MM.1S (cell line): ENCODE measurements around the gene AAK1.

Experiments used
- DNase-seq: peaks from one replicate; pipeline ENCODE4 v3.0.0-alpha.2; 2015
- H2AFZ ChIP-seq: fragments of 300-600 bp; sonication (generic); 2 replicates; pipeline ENCODE4 v1.6.0; 2016; ENCODE audit warnings: antibody characterized with exemption, low read length
- H3F3A ChIP-seq: fragments of 300-600 bp; sonication (generic); 2 replicates; pipeline ENCODE4 v1.6.1; 2016; ENCODE audit warnings: mild to moderate bottlenecking, antibody characterized with exemption, low read length, moderate library complexity, mixed read lengths; ENCODE audit not compliant: insufficient read depth
- H3K27ac ChIP-seq: fragments of 300-600 bp; sonication (generic); 2 replicates; pipeline ENCODE4 v1.5.1; 2016; ENCODE audit warnings: mild to moderate bottlenecking, low read length
- H3K27me3 ChIP-seq: fragments of 300-600 bp; sonication (generic); replicated peaks from 2 replicates; pipeline ENCODE4 v1.6.0; 2016; ENCODE audit warnings: low read length; ENCODE audit not compliant: insufficient read depth
- H3K36me3 ChIP-seq: fragments of 300-600 bp; sonication (generic); replicated peaks from 2 replicates; pipeline ENCODE4 v1.6.1; 2016; ENCODE audit warnings: mild to moderate bottlenecking, low read length, mixed read lengths; ENCODE audit not compliant: insufficient read depth
- H3K4me1 ChIP-seq: fragments of 300-600 bp; sonication (generic); 2 replicates; pipeline ENCODE4 v1.6.1; 2016; ENCODE audit warnings: low read length, mixed read lengths
- H3K4me2 ChIP-seq: fragments of 300-600 bp; sonication (generic); 2 replicates; pipeline ENCODE4 v1.6.0; 2016; ENCODE audit warnings: low read depth, low read length
- H3K4me3 ChIP-seq: fragments of 300-600 bp; sonication (generic); 2 replicates; pipeline ENCODE4 v1.5.1; 2016; ENCODE audit warnings: low read length, mixed read lengths
- H3K79me2 ChIP-seq: fragments of 300-600 bp; sonication (generic); 2 replicates; pipeline ENCODE4 v1.6.1; 2016; ENCODE audit warnings: mixed run types, low read length, mixed read lengths
- H3K9ac ChIP-seq: fragments of 300-600 bp; sonication (generic); 2 replicates; pipeline ENCODE4 v1.6.1; 2016; ENCODE audit warnings: low read length, mixed read lengths
- H3K9me2 ChIP-seq: fragments of 300-600 bp; sonication (generic); replicated peaks from 2 replicates; pipeline ENCODE4 v1.6.1; 2016; ENCODE audit warnings: mild to moderate bottlenecking, low read length, mixed read lengths; ENCODE audit not compliant: insufficient read depth
- H3K9me3 ChIP-seq: fragments of 300-600 bp; sonication (generic); replicated peaks from 2 replicates; pipeline ENCODE4 v1.6.1; 2016; ENCODE audit warnings: mild to moderate bottlenecking, low read length, mixed read lengths; ENCODE audit not compliant: insufficient read depth
- H4K20me1 ChIP-seq: fragments of 300-600 bp; sonication (generic); 2 replicates; pipeline ENCODE4 v1.6.1; 2016; ENCODE audit warnings: mild to moderate bottlenecking, low read length, moderate library complexity, mixed read lengths; ENCODE audit not compliant: insufficient read depth
- EZH2 ChIP-seq: fragments of 300-600 bp; sonication (generic); optimal IDR thresholded peaks from 2 replicates; pipeline ENCODE3; 2017; ENCODE audit warnings: low read depth, mild to moderate bottlenecking, antibody characterized with exemption, low read length, mixed read lengths
- EZH2phosphoT487 ChIP-seq: fragments of 300-600 bp; sonication (generic); IDR thresholded peaks from 2 replicates; pipeline ENCODE4 v1.6.1; 2018; ENCODE audit warnings: antibody characterized with exemption, low read length
- TF ChIP-seq, protein P1 (sequence below): fragments of 300-600 bp; sonication (generic); IDR thresholded peaks from 2 replicates; pipeline ENCODE4 v1.5.1; 2016; ENCODE audit warnings: antibody characterized with exemption, low read length, mixed read lengths

AAK1 gene

DNA sequence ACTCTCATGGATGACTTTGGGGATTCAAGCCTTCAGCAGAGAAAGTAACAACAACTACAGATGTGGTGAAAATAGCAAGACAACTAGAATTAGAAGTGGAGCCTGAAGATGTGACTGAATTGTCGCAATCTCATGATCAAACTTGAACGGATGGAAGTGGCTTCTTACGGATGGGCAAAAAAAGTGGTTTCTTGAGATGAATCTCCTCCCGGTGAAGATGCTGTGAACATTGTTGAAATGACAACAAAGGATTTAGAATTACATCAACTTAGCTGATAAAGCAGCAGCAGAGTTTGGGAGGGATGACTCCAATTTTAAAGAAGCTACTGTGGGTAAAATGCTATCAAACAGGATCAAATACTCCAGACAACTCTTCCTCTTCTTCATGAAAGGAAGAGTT, 43.1 kb downstream of the AAK1 start:
- Histone ChIP-seq H3K27me3 (no peaks in the 10 kb centered on the region), H3K4me3 (no peak overlapping the region), H3K36me3 (no peaks in the 10 kb centered on the region), H3K9ac (no peak overlapping the region), H3K9me2 (no peaks in the 10 kb centered on the region), H3K9me3 (no peaks in the 10 kb centered on the region), H2AFZ (no peak overlapping the region), H3K4me2 (no peak overlapping the region), H4K20me1 (no peaks in the 10 kb centered on the region), H3K27ac (no peak overlapping the region), H3K4me1 (no peaks in the 10 kb centered on the region), H3K79me2 (0 out of 2 replicates have a peak, but pooled peaks cover 6% of the 10 kb centered on the region), H3F3A (no peaks in the 10 kb centered on the region)
- DNase-seq, result no peak
- TF ChIP-seq EZH2phosphoT487 (no peak), EZH2 (no peak)
- TF ChIP-seq, protein P1, sequence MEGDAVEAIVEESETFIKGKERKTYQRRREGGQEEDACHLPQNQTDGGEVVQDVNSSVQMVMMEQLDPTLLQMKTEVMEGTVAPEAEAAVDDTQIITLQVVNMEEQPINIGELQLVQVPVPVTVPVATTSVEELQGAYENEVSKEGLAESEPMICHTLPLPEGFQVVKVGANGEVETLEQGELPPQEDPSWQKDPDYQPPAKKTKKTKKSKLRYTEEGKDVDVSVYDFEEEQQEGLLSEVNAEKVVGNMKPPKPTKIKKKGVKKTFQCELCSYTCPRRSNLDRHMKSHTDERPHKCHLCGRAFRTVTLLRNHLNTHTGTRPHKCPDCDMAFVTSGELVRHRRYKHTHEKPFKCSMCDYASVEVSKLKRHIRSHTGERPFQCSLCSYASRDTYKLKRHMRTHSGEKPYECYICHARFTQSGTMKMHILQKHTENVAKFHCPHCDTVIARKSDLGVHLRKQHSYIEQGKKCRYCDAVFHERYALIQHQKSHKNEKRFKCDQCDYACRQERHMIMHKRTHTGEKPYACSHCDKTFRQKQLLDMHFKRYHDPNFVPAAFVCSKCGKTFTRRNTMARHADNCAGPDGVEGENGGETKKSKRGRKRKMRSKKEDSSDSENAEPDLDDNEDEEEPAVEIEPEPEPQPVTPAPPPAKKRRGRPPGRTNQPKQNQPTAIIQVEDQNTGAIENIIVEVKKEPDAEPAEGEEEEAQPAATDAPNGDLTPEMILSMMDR, result no peak

DNA sequence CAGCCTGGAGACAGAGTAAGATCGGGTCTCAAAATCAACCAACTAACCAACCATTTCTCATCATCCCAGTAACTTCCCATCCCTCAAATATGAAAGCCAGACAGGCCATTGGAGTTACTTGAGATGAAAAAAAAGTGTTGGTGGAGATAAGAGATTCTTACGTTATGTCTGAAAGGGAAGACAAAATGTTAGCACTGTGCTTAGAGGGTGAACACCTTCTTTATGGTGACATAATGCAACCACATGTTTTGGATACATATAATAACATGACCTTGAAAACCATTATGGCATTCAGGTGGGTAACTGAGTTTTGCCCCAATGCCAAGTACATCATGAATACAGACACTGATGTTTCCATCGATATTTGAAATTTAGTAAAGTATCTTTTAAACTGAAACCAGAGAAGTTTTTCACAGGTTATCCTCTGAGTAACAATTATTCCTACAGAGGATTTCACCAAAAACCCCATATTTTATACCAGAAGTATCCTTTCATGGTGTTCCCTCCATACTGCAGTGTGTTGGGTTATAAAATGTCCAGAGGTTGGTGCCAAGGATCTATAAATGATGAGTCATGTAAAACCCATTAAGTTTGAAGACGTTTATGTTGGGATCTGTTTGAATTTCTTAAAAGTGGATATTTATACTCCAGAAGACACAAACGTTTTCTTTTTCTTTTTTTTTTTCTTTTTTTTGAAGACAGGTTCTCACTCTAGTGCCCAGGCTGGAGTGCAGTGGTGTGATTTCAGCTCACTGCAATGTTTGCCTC, 45.5 kb downstream of the AAK1 start:
- no peaks in the 10 kb centered on the region for H3K27me3 ChIP-seq
- H3K9me2 ChIP-seq, result no peaks in the 10 kb centered on the region
- H3K4me1 ChIP-seq, result no peaks in the 10 kb centered on the region
- no peak overlapping the region for H2AFZ ChIP-seq
- H3K4me3 ChIP-seq, result no peak overlapping the region
- no peak overlapping the region for H3K9ac ChIP-seq
- no peaks in the 10 kb centered on the region for H3K36me3 ChIP-seq
- H3K79me2 ChIP-seq, result 0 out of 2 replicates have a peak, but pooled peaks cover 6% of the 10 kb centered on the region
- H4K20me1 ChIP-seq, result no peaks in the 10 kb centered on the region
- H3F3A ChIP-seq, result no peaks in the 10 kb centered on the region
- DNase-seq, result no peak
- H3K9me3 ChIP-seq, result no peaks in the 10 kb centered on the region
- TF ChIP-seq, protein P1, result no peak
- no peak for TF ChIP-seq EZH2phosphoT487
- no peak for TF ChIP-seq EZH2
- no peak overlapping the region for H3K4me2 ChIP-seq
- H3K27ac ChIP-seq, result no peak overlapping the region

DNA sequence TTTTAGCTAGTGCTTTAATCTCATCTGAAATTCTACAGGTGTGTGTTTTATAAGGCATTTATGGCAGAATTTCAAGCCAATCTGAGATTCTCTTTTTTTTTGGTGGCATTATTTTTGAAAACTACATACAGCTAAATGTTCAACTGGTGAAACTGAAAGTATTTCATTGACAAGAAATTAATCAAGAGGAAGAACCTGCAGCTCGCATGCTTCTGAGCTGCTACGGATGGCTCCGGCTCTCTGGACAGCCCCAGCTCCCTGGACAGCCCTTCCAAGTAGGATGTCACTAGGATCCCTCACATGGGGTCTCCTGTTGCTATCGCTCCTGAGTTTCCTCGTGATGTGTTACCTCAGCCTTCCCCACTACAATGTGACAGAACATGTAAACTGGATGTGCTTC, 46.4 kb downstream of the AAK1 start:
- Histone ChIP-seq H3K27me3 (no peaks in the 10 kb centered on the region), H3K4me1 (no peaks in the 10 kb centered on the region), H3K9me2 (no peaks in the 10 kb centered on the region), H3K4me2 (no peak overlapping the region), H4K20me1 (no peaks in the 10 kb centered on the region), H3K79me2 (0 out of 2 replicates have a peak, but pooled peaks cover 6% of the 10 kb centered on the region), H3K36me3 (no peaks in the 10 kb centered on the region), H3K9ac (no peak overlapping the region), H3K27ac (no peak overlapping the region), H3F3A (no peaks in the 10 kb centered on the region), H3K9me3 (no peaks in the 10 kb centered on the region), H2AFZ (no peak overlapping the region), H3K4me3 (no peak overlapping the region)
- TF ChIP-seq EZH2phosphoT487 (no peak), EZH2 (no peak)
- TF ChIP-seq, protein P1, result no peak
- DNase-seq, result no peak
